Activated naive CD4-positive, alpha-beta T cell treated with anti-CD3 and anti-CD28 coated beads, Interleukin-2, amount 10 ng/mL, durations not matched to agents 7 days and 5 days (primary cell): ENCODE measurements around the gene IFNLR1.

Experiments used
- CTCF ChIA-PET: fragments of 350-600 bp; sonication (Branson Sonifier 250); formaldehyde crosslinking; loops from one replicate; lab custom pipeline; 2021; ENCODE audit warnings: antibody characterized with exemption; lab: Charles Lee
- DNase-seq: peaks from one replicate; pipeline ENCODE4 v3.0.0-alpha.2; 2020
- H3K27ac Mint-ChIP-seq: one replicate; pipeline ENCODE4 v1.8.0; 2021; ENCODE audit warnings: mild to moderate bottlenecking, moderate library complexity, mixed read lengths
- H3K27me3 Mint-ChIP-seq: one replicate; pipeline ENCODE4 v1.8.0; 2021; ENCODE audit warnings: mild to moderate bottlenecking, mixed read lengths
- H3K36me3 Mint-ChIP-seq: one replicate; pipeline ENCODE4 v1.8.0; 2021; ENCODE audit warnings: mixed read lengths
- H3K4me1 Mint-ChIP-seq: one replicate; pipeline ENCODE4 v1.8.0; 2021; ENCODE audit warnings: mixed read lengths
- H3K4me3 Mint-ChIP-seq: one replicate; pipeline ENCODE4 v1.8.0; 2021; ENCODE audit warnings: mild to moderate bottlenecking, moderate library complexity, mixed read lengths
- H3K9me3 Mint-ChIP-seq: one replicate; pipeline ENCODE4 v1.8.0; 2021; ENCODE audit warnings: mixed read lengths

Gene IFNLR1

GRCh38 chr1:24142546-24143534, 44.2 kb downstream of the IFNLR1 start, which contains the start of gene IL22RA1:
Gene IL22RA1 (minus strand): TSS chr1:24143140. CDS start chr1:24143082, 58 bp downstream.
- CTCF ChIA-PET, result interaction anchor here (0.9 to 1.8 kb wide), 4 partner anchors 8 to 248 kb away, joined by 3 to 4 read pairs (median 3); no protein-coding TSS in a partner anchor
- Mint-ChIP-seq H3K36me3 (no peaks in the 10 kb centered on the region), H3K27me3 (peaks cover 33% of the 10 kb centered on the region), H3K27ac (no peak within 1 kb of the TSS), H3K9me3 (no peaks in the 10 kb centered on the region), H3K4me3 (no peak within 1 kb of the TSS), H3K4me1 (peaks cover 4% of the 10 kb centered on the region)
- no peak for DNase-seq

GRCh38 chr1:24141311-24141997, 45.6 kb downstream of the IFNLR1 start:
- Mint-ChIP-seq H3K4me3 (no peak overlapping the region), H3K36me3 (no peaks in the 10 kb centered on the region), H3K27me3 (peaks cover 40% of the 10 kb centered on the region), H3K9me3 (no peaks in the 10 kb centered on the region), H3K27ac (no peak overlapping the region), H3K4me1 (peaks cover 4% of the 10 kb centered on the region)
- no peak for DNase-seq
- CTCF ChIA-PET, result interaction anchor here (1.0 kb wide), 1 partner anchor 9 kb away, joined by 3 read pairs; no protein-coding TSS in a partner anchor

DNA sequence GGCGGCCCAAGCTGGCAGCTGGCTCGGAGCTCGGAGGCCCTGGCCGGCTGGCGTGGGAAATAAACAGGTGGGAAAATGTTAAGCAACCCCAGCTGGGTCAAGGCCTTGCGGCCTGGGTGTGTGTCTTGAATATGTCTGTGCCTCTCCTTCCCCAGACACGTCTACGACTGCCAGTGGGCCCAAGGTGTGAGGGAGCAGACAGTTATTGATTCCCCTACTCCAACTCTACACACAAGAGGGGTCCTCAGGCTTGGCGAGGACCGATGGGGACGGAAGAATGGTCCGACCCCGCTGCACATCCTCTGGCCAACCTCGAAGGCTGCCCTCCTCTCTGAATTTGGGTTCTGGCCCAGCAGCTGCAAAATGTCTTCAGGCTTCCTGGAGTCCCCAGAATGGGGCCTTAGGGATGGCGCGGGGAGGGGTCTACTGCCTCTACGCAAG, 46.3 kb downstream of the IFNLR1 start:
- H3K36me3 Mint-ChIP-seq, result no peaks in the 10 kb centered on the region
- H3K4me3 Mint-ChIP-seq, result no peak overlapping the region
- no peaks in the 10 kb centered on the region for H3K9me3 Mint-ChIP-seq
- CTCF ChIA-PET, result no interaction called here
- H3K27me3 Mint-ChIP-seq, result peaks cover 42% of the 10 kb centered on the region
- no peak overlapping the region for H3K27ac Mint-ChIP-seq
- DNase-seq, result peak; percentile 1
- H3K4me1 Mint-ChIP-seq, result peaks cover 4% of the 10 kb centered on the region

GRCh38 chr1:24139841-24140425, 47.2 kb downstream of the IFNLR1 start:
- H3K36me3 Mint-ChIP-seq, result no peaks in the 10 kb centered on the region
- peaks cover 42% of the 10 kb centered on the region for H3K27me3 Mint-ChIP-seq
- H3K27ac Mint-ChIP-seq, result no peak overlapping the region
- CTCF ChIA-PET, result no interaction called here
- peaks cover 4% of the 10 kb centered on the region for H3K4me1 Mint-ChIP-seq
- peaks cover 2% of the 10 kb centered on the region for H3K9me3 Mint-ChIP-seq
- DNase-seq, result no peak
- no peak overlapping the region for H3K4me3 Mint-ChIP-seq

GRCh38 chr1:24139222-24139489, 47.9 kb downstream of the IFNLR1 start:
- CTCF ChIA-PET, result no interaction called here

GRCh38 chr1:24138476-24139221, 48.4 kb downstream of the IFNLR1 start:
- CTCF ChIA-PET, result interaction anchor here (1.1 kb wide), 1 partner anchor 12 kb away, joined by 3 read pairs; no protein-coding TSS in a partner anchor
- no peak overlapping the region for H3K4me3 Mint-ChIP-seq

More at GRCh38 chr1:24139222-24139489, 47.9 kb downstream of the IFNLR1 start:
- H3K36me3 Mint-ChIP-seq, result no peaks in the 10 kb centered on the region
- no peak for DNase-seq
- peaks cover 4% of the 10 kb centered on the region for H3K4me1 Mint-ChIP-seq
- no peak overlapping the region for H3K27ac Mint-ChIP-seq
- H3K27me3 Mint-ChIP-seq, result peaks cover 38% of the 10 kb centered on the region
- H3K9me3 Mint-ChIP-seq, result peaks cover 2% of the 10 kb centered on the region
- no peak overlapping the region for H3K4me3 Mint-ChIP-seq

GRCh38 chr1:24136956-24137539, 50.0 kb downstream of the IFNLR1 start:
- no peak overlapping the region for H3K27ac Mint-ChIP-seq
- peaks cover 2% of the 10 kb centered on the region for H3K9me3 Mint-ChIP-seq
- DNase-seq, result peak; percentile 8
- H3K4me1 Mint-ChIP-seq, result peaks cover 4% of the 10 kb centered on the region
- peaks cover 32% of the 10 kb centered on the region for H3K27me3 Mint-ChIP-seq
- H3K4me3 Mint-ChIP-seq, result no peak overlapping the region
- no peaks in the 10 kb centered on the region for H3K36me3 Mint-ChIP-seq
- CTCF ChIA-PET, result no interaction called here

More at GRCh38 chr1:24138476-24139221, 48.4 kb downstream of the IFNLR1 start:
- no peaks in the 10 kb centered on the region for H3K36me3 Mint-ChIP-seq
- H3K4me1 Mint-ChIP-seq, result peaks cover 4% of the 10 kb centered on the region
- no peak overlapping the region for H3K27ac Mint-ChIP-seq
- peak; percentile 8 for DNase-seq
- H3K27me3 Mint-ChIP-seq, result peaks cover 39% of the 10 kb centered on the region
- H3K9me3 Mint-ChIP-seq, result peaks cover 2% of the 10 kb centered on the region

DNA sequence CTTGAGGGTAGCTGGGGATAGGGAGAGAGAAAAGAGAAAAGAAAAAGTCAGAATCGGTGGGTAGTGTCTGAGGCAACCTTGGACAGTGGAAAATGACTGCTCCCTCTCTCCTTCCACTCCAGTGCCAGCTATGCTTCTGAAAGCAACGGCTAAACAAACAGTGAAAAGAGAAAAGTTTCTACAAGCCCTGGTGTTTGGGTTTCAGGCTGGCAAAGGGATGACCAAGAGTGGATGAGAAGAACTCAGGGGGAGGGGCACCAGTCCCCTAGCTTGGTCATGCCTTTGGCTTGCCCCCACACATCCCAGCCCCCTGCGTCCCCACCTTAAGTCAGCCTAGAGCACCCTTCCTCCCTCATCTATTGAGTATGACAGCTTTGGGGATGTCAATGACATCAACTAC, 52.7 kb downstream of the IFNLR1 start:
- Mint-ChIP-seq H3K9me3 (peaks cover 2% of the 10 kb centered on the region), H3K4me3 (no peak overlapping the region), H3K36me3 (no peaks in the 10 kb centered on the region), H3K27me3 (peaks cover 29% of the 10 kb centered on the region), H3K27ac (no peak overlapping the region), H3K4me1 (peaks cover 4% of the 10 kb centered on the region)
- CTCF ChIA-PET, result interaction anchor here (1.6 to 2.5 kb wide), 2 partner anchors 16 to 18 kb away, joined by 3 to 8 read pairs; no protein-coding TSS in a partner anchor
- no peak for DNase-seq

GRCh38 chr1:24133819-24134218, 53.3 kb downstream of the IFNLR1 start:
- CTCF ChIA-PET, result interaction anchor here (1.1 to 2.5 kb wide), 3 partner anchors 9 to 19 kb away, joined by 3 to 8 read pairs (median 3); partner anchors contain the start of gene IL22RA1
- Mint-ChIP-seq H3K9me3 (peaks cover 2% of the 10 kb centered on the region), H3K4me1 (peaks cover under 1% of the 10 kb centered on the region), H3K27ac (no peak overlapping the region), H3K27me3 (peaks cover 29% of the 10 kb centered on the region), H3K36me3 (no peaks in the 10 kb centered on the region), H3K4me3 (no peak overlapping the region)
- no peak for DNase-seq

GRCh38 chr1:24130385-24130784, 56.7 kb downstream of the IFNLR1 start:
- H3K27ac Mint-ChIP-seq, result no peak overlapping the region
- no peaks in the 10 kb centered on the region for H3K36me3 Mint-ChIP-seq
- H3K4me1 Mint-ChIP-seq, result no peaks in the 10 kb centered on the region
- peaks cover under 1% of the 10 kb centered on the region for H3K9me3 Mint-ChIP-seq
- no peak overlapping the region for H3K4me3 Mint-ChIP-seq
- CTCF ChIA-PET, result no interaction called here
- no peak for DNase-seq
- H3K27me3 Mint-ChIP-seq, result peaks cover 15% of the 10 kb centered on the region

DNA sequence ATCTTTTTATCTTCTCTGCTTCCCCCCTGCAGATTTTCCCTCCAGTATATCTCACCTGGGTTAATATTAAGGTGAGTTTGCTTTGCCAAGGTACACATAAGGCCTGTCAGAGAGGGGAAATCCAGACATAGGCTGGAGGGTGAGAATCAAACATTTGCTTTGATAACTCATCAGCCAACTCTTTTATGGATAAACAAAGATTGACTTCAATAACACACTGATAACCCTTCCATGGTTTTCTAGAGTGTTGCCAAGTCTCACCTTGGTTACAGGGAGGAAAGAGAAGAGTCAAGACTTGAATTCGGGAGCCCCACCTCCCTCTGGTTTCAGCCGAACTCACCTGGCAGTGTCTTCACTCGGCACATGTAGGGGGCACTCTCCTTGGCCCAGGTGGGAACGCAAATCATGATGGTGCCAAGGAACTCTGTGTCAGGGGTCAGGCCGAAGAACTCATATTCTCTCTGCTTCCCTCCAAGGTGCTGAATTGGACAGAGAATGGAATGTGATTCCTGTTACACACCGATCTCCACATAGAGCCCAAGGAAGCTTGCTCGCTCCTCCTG, 59.2 kb downstream of the IFNLR1 start:
- H3K4me1 Mint-ChIP-seq, result no peaks in the 10 kb centered on the region
- CTCF ChIA-PET, result no interaction called here
- no peaks in the 10 kb centered on the region for H3K9me3 Mint-ChIP-seq
- DNase-seq, result no peak
- H3K27me3 Mint-ChIP-seq, result peaks cover 17% of the 10 kb centered on the region
- H3K27ac Mint-ChIP-seq, result no peak overlapping the region
- H3K36me3 Mint-ChIP-seq, result no peaks in the 10 kb centered on the region
- no peak overlapping the region for H3K4me3 Mint-ChIP-seq

GRCh38 chr1:24127134-24127800, 59.8 kb downstream of the IFNLR1 start:
- Mint-ChIP-seq H3K27me3 (peaks cover 17% of the 10 kb centered on the region), H3K36me3 (no peaks in the 10 kb centered on the region), H3K9me3 (no peaks in the 10 kb centered on the region), H3K4me3 (no peak overlapping the region), H3K27ac (no peak overlapping the region), H3K4me1 (no peaks in the 10 kb centered on the region)
- DNase-seq, result no peak
- CTCF ChIA-PET, result interaction anchor here (0.8 to 1.3 kb wide), 2 partner anchors 23 to 28 kb away, joined by 3 to 9 read pairs; no protein-coding TSS in a partner anchor
